Left colon (tissue), 2 donors: ENCODE data around the gene C7orf57. TPM values are rescaled to one million over a fixed set of nuclear protein-coding genes. Genes with fewer than 3 reads are reported as not detected.

ENCODE experiments used
- ATAC-seq: fragments of 200-7000 bp; cut with Tn5 transposase; one replicate; pipeline ENCODE4 v1.9.1; 2020; ENCODE audit warnings: mild to moderate bottlenecking, moderate library complexity
- DNase-seq, 2 donors: peaks; one replicate each; pipeline ENCODE4 v3.0.0-alpha.2; 2020
- intact Hi-C, 2 donors: fragments of 100-400 bp; cut with DNase I in 1 of 2; cut with micrococcal nuclease in 1 of 2; formaldehyde crosslinking; loops; one replicate each; pipeline versions ENCODE4 v1.11.2 to v1.14.0; 2022; cut with DNase I, micrococcal nuclease
- total RNA-seq, 2 donors: library from RNA; stranded (reverse); fragmentation: NEBNext Ultra II Directional; extraction: Animal tissue kit (Norgen Biotek cat#: 25700); gene quantifications; one replicate each; pipeline ENCODE4 v1.2.1, GENCODE V29; 2021
- donor health status: DM: no; HTN: no; CAD: no.
- donor health status: DM: yes; HTN: yes; CAD: no.

C7orf57 gene
- total RNA-seq, 2 donors from 2014 or later, result not detected

- DNase-seq, result no peak
- ATAC-seq, result no peak
- intact Hi-C loops, result no loop called here
These were observed 6.4 kb upstream of the C7orf57 start, which contains the start of gene SUN3 for GRCh38 chr7:48028938-48029337. SUN3 (minus strand) TSS chr7:48029107; CDS start chr7:48028938, 169 bp downstream.

- DNase-seq (no peak), ATAC-seq (no peak)
- intact Hi-C loops, result no loop called here
These were observed 4.2 kb upstream of the C7orf57 start for GRCh38 chr7:48031111-48031510.

GRCh38 chr7:48033922-48034321 lies 1.4 kb upstream of the C7orf57 start:
- no peak for ATAC-seq
- intact Hi-C loops, result no loop called here
- no peak for DNase-seq

- intact Hi-C loops, result no loop called here
- peak in 1 of 2 donors; percentile 36 for DNase-seq
- peak; percentile 43 for ATAC-seq
These were observed 680 bp downstream of the C7orf57 start for GRCh38 chr7:48035967-48036478.

GRCh38 chr7:48038815-48039506 lies 3.6 kb downstream of the C7orf57 start:
- no peak for DNase-seq
- no peak for ATAC-seq
- intact Hi-C loops, result no loop called here

GRCh38 chr7:48040944-48041652 lies 5.8 kb downstream of the C7orf57 start:
- DNase-seq (no peak), ATAC-seq (no peak)
- intact Hi-C loops, result no loop called here

GRCh38 chr7:48041653-48041970 lies 6.3 kb downstream of the C7orf57 start:
- DNase-seq (no peak), ATAC-seq (no peak)
- intact Hi-C loops, result no loop called here

- intact Hi-C loops, result no loop called here
- no peak for ATAC-seq
- DNase-seq, result no peak
These were observed 6.9 kb downstream of the C7orf57 start for GRCh38 chr7:48042216-48042615.

- ATAC-seq, result no peak
- no peak for DNase-seq
- intact Hi-C loops, result no loop called here
These were observed 7.3 kb downstream of the C7orf57 start for GRCh38 chr7:48042636-48043035.

- intact Hi-C loops, result no loop called here
- ATAC-seq (no peak), DNase-seq (no peak)
These were observed 9.9 kb downstream of the C7orf57 start for GRCh38 chr7:48045195-48045765.

GRCh38 chr7:48046458-48046857 lies 11.1 kb downstream of the C7orf57 start:
- ATAC-seq (no peak), DNase-seq (no peak)
- intact Hi-C loops, result no loop called here

GRCh38 chr7:48048113-48048512 lies 12.8 kb downstream of the C7orf57 start:
- DNase-seq, result no peak
- no peak for ATAC-seq
- intact Hi-C loops, result no loop called here

- intact Hi-C loops, result no loop called here
- no peak for ATAC-seq
- DNase-seq, result no peak
These were observed 14.5 kb downstream of the C7orf57 start for GRCh38 chr7:48049850-48050249.

- DNase-seq (no peak), ATAC-seq (no peak)
- intact Hi-C loops, result no loop called here
These were observed 17.4 kb downstream of the C7orf57 start for GRCh38 chr7:48052748-48053147.

GRCh38 chr7:48053736-48054135 lies 18.4 kb downstream of the C7orf57 start:
- ATAC-seq (no peak), DNase-seq (no peak)
- intact Hi-C loops, result no loop called here

GRCh38 chr7:48058990-48059389 lies 23.6 kb downstream of the C7orf57 start:
- intact Hi-C loops, result no loop called here
- DNase-seq, result no peak
- no peak for ATAC-seq

- no peak for DNase-seq
- ATAC-seq, result no peak
- intact Hi-C loops, result no loop called here
These were observed 24.4 kb downstream of the C7orf57 start for GRCh38 chr7:48059706-48060105.

- no peak for DNase-seq
- no peak for ATAC-seq
- intact Hi-C loops, result no loop called here
These were observed 28.6 kb downstream of the C7orf57 start for GRCh38 chr7:48063985-48064384.

GRCh38 chr7:48067475-48067874 lies 32.1 kb downstream of the C7orf57 start:
- ATAC-seq (no peak), DNase-seq (no peak)
- intact Hi-C loops, result no loop called here

- intact Hi-C loops, result no loop called here
- no peak for DNase-seq
- ATAC-seq, result no peak
These were observed 38.9 kb downstream of the C7orf57 start for GRCh38 chr7:48074204-48074654.
